ENCODE measurements around the gene NINJ1. TPM values are rescaled to one million over a fixed set of nuclear protein-coding genes. Genes with fewer than 3 reads are reported as not detected.
"Not testable (repeated sequence)": the region's sequence is repeated elsewhere in the genome, so short reads cannot be mapped to it uniquely, and the experiment has no call there.

The NINJ1 gene
- total RNA-seq, 2 donors from 2014 or later, result 81.0 to 84.8 TPM

GRCh38 chr9:93107151-93107824 is 26.8 kb downstream of the NINJ1 start:
- peak in 1 of 2 donors; percentile 52 for DNase-seq (ENCODE audit: low spot score in 2 of 2)
- peaks cover 27 to 56% of the 10 kb centered on the region in 2 donors for H3K36me3 Mint-ChIP-seq
- no peak for ATAC-seq
- H3K27ac Mint-ChIP-seq, result peak overlapping the region; percentile 36 to 58
- H3K9me3 Mint-ChIP-seq, result peaks cover 4 to 17% of the 10 kb centered on the region in 2 donors

DNA sequence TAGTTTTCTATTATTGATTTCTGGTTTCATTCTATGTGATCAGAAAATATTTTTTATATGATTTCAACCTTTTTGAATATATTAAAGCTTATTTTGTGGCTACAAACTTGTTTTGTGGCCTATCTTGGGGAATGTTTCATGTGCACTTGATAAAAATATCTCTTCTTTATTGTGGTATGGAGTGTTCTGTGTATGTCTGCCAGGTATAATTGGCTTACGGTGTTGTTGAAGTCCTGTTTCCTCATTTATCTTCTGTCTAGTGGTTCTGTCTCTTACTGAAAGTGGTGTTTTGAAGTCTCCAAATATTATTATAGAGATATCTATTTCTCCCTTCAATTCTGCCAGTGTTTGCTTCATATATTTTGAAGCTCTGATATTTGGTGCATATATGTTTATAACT is 28.4 kb downstream of the NINJ1 start:
- Mint-ChIP-seq H3K36me3 (peaks cover 26 to 64% of the 10 kb centered on the region in 2 donors), H3K27ac (peak overlapping the region in 1 of 2 donors; percentile 72), H3K9me3 (peaks cover 4 to 20% of the 10 kb centered on the region in 2 donors)
- DNase-seq (ENCODE audit: low spot score in 2 of 2) (no peak), ATAC-seq (no peak)

DNA sequence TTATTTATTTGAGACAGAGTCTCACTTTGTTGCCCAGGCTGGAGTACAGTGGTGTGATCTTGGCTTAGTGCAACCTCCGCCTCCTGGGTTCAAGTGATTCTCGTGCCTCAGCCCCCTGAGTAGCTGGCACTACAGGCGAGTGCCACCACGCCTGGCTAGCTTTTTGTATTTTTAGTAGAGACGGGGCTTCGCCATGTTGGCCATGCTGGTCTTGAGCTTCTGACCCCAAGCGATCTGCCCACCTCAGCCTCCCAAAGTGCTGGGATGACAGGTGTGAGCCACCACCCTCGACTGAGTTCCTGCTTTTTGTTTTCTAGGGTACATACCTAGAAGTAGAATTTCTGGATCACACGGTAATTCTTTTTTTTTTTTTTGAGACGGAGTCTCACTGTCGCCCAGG is 33.0 kb downstream of the NINJ1 start:
- H3K27ac Mint-ChIP-seq; ATAC-seq; DNase-seq (ENCODE audit: low spot score in 2 of 2): not testable (repeated sequence)
- Mint-ChIP-seq H3K36me3 (peaks cover 30 to 55% of the 10 kb centered on the region in 2 donors), H3K9me3 (peaks cover 4 to 24% of the 10 kb centered on the region in 2 donors)

- peaks cover 30 to 48% of the 10 kb centered on the region in 2 donors for H3K36me3 Mint-ChIP-seq
- DNase-seq (ENCODE audit: low spot score in 2 of 2) (no peak), ATAC-seq (no peak)
- H3K27ac Mint-ChIP-seq, result no peak overlapping the region
- H3K9me3 Mint-ChIP-seq, result peaks cover 4 to 17% of the 10 kb centered on the region in 2 donors
These were observed 33.8 kb downstream of the NINJ1 start for GRCh38 chr9:93100276-93100636.

- DNase-seq (ENCODE audit: low spot score in 2 of 2), result peak in 1 of 2 donors; percentile 49
- ATAC-seq, result no peak
- Mint-ChIP-seq H3K36me3 (peaks cover 25 to 43% of the 10 kb centered on the region in 2 donors), H3K9me3 (peaks cover 4 to 13% of the 10 kb centered on the region in 2 donors), H3K27ac (no peak overlapping the region)
These were observed 34.3 kb downstream of the NINJ1 start for GRCh38 chr9:93099551-93100275.

DNA sequence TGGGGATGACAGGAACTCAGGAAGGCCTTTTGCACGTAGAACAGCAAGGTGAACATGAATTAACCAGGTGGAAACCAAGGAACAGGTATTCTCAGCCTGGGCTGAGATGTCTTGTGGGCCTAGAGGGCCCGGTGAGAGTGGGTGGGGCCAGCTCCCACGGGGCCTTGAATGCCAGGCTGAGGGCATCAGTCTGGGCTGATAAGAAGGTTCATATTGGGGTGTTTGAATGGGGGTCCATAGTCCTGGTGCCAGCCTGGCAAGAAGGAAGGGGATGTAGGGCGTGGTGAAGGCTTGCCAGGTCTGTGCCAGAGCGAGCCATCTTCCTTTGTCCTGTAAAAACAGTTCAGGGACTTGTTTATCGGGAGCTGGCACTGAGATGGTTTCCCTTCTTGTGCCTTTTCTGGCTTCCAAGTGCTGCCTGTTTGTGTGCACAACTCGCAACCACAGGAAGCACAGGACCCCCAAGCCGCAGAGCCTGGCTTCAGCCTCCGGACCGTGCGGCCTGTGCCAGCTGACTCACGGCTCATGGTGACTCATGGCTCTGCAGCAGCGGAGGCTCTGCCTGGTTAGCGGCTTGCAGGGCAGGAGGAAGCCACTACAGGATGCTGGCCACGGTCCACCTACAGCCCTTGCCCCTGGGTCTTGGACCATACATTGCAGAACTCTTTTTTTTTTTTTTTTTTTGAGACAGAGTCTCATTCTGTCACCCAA is 35.7 kb downstream of the NINJ1 start:
- Mint-ChIP-seq H3K27ac (peak overlapping the region; percentile 85 to 89), H3K9me3 (peaks cover under 1 to 11% of the 10 kb centered on the region in 2 donors), H3K36me3 (peaks cover 15 to 34% of the 10 kb centered on the region in 2 donors)
- peak; percentile 10 to 53 for ATAC-seq
- DNase-seq (ENCODE audit: low spot score in 2 of 2), result peak; percentile 61 to 88

DNA sequence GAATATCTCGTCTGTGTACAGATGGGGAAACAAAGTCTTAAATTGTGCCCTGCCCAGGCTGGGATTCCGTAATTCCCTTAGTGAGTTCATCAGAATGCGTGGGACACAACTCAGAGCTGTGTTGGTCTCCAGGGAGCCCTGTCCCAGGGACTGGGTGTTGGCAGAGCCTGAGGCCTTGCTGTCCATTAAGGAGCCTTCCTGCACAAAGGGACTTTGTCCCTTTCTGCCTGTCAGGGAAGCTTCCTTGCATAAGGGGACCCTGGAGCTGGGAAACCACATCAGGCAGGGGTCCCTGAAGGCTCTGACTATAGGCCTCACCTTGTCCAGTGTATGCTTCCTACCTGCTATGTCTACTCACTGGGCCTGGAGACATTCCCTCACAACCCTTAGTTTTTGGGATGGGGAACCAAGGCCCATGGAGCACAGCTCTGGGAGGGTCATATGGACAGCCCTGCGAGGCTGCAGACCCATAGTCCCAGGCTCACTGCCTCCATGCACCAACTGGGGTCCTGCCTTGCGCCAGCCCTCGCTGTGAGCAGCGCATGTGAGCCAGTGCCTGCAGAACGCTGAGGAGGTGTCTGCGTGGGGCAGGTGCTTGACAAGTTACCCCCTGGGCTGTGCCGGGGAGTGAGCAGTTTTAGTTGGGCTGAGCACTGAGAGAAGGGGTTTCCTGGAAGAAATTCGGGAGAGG is 36.4 kb downstream of the NINJ1 start:
- Mint-ChIP-seq H3K9me3 (peaks cover 0 to 16% of the 10 kb centered on the region in 2 donors), H3K27ac (peak overlapping the region; percentile 85 to 89), H3K36me3 (peaks cover 13 to 34% of the 10 kb centered on the region in 2 donors)
- ATAC-seq, result no peak
- DNase-seq (ENCODE audit: low spot score in 2 of 2), result peak in 1 of 2 donors; percentile 56

GRCh38 chr9:93096811-93097382 is 37.2 kb downstream of the NINJ1 start:
- peak overlapping the region; percentile 87 to 89 for H3K27ac Mint-ChIP-seq
- ATAC-seq, result no peak

GRCh38 chr9:93096131-93096802 is 37.8 kb downstream of the NINJ1 start, which contains the start of gene CARD19:
TSS of gene CARD19 (plus strand) at chr9:93096217. CDS start at chr9:93096346, 129 bp downstream.
- peak within 1 kb of the TSS; percentile 89 to 98 for H3K27ac Mint-ChIP-seq
- peak in 1 of 2 donors; percentile 56 for DNase-seq (ENCODE audit: low spot score in 2 of 2)
- H3K36me3 Mint-ChIP-seq, result peaks cover 20 to 35% of the 10 kb centered on the region in 2 donors
- H3K9me3 Mint-ChIP-seq, result peaks cover 0 to 24% of the 10 kb centered on the region in 2 donors
- peak; percentile 10 for ATAC-seq

More at GRCh38 chr9:93096811-93097382, 37.2 kb downstream of the NINJ1 start:
- Mint-ChIP-seq H3K36me3 (peaks cover 18 to 34% of the 10 kb centered on the region in 2 donors), H3K9me3 (peaks cover 0 to 21% of the 10 kb centered on the region in 2 donors)
- peak in 1 of 2 donors; percentile 62 for DNase-seq (ENCODE audit: low spot score in 2 of 2)

DNA sequence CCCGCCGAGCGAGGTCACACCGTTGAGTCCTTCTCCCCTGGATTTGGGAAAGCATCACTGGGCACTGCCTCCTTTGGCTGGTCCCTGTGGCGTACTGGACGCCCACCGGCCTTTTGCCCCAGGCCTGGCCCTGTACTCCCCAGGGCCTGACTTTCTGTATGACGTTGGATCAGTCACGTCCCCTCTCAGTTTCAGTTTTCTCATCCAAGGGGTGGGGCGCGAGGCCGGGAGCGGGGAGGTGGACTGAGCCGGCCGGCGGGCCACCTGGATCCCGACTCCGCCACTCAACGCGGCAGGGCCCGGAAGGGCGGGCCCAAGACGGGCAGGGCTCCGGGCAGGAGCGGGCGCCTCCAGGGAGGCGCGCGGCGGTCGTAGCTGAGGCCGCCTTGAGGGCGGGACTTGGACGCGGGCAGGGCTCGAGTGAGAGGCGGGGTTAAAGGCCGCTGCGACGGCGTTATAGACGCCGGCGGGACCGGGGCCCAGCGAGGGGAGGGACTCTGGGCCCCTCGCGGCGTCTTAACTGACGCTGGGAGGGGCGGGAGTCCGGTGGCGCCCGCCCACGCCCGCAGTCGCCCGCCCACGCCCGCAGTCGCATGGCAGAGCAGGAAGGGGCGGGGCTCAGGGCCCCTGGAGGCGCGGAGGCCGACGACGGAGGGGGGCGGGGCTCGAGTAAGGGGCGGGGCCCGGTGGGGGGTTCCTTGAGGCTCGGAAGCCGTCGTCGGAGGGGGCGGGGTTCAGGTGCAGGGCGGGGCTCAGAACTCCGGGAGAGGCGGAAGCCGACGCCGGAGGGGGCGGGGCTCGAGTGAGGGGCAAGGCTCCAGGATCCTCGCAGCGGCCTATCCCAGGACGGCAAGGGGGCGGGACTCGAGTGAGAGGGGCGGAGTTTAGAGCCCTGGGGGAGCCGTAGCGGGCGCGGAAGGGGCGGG is 38.6 kb downstream of the NINJ1 start:
- DNase-seq (ENCODE audit: low spot score in 2 of 2), result peak; percentile 100
- peak; percentile 61 to 81 for ATAC-seq
- peak overlapping the region; percentile 89 to 98 for H3K27ac Mint-ChIP-seq
- peaks cover 0 to 25% of the 10 kb centered on the region in 2 donors for H3K9me3 Mint-ChIP-seq
- peaks cover 19 to 35% of the 10 kb centered on the region in 2 donors for H3K36me3 Mint-ChIP-seq

GRCh38 chr9:93094658-93095204 is 39.3 kb downstream of the NINJ1 start:
- peaks cover 0 to 31% of the 10 kb centered on the region in 2 donors for H3K9me3 Mint-ChIP-seq
- H3K27ac Mint-ChIP-seq, result peak overlapping the region; percentile 89 to 98
- ATAC-seq, result no peak
- H3K36me3 Mint-ChIP-seq, result peaks cover 17 to 40% of the 10 kb centered on the region in 2 donors
- DNase-seq (ENCODE audit: low spot score in 2 of 2), result peak in 1 of 2 donors; percentile 62

- peaks cover 0 to 33% of the 10 kb centered on the region in 2 donors for H3K9me3 Mint-ChIP-seq
These were observed 40.0 kb downstream of the NINJ1 start for GRCh38 chr9:93093877-93094657.

DNA sequence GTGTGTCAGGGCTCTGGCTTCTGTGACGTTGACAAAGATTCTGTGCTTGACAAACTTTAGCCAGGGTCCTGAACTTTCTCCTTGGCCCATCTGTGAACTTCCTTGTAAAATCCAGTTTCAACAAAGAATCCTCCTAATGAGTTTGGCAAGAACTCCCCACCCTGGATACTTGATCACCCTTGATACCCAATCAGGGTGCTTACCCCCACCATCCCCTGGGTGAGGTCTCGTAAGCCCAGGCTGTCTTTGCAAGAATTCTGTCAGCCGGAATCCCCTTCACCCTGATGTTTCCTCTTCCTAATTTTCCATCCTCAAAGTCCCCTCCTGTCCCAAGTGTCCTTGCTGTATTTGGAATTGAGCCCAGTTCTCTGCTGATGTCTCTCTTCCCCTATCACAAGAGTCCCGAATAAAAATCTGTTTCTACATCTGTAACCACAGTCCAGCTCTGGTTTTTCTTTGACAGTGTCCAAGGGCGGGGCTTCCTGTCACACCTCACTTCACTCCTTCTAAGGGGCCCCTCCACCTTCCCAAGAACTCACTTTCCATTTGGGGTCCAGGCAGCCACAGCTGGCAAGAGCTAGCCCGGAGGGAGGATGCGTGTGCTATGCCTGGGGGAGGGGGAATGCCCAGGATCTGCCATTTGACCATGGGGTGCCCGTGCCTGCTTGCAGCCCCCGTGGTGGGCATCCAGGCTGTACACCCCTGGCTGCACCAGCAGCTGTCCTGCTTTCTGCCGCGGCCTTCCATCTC is 40.7 kb downstream of the NINJ1 start:
- Mint-ChIP-seq H3K36me3 (peaks cover 17 to 55% of the 10 kb centered on the region in 2 donors), H3K9me3 (peaks cover 0 to 37% of the 10 kb centered on the region in 2 donors), H3K27ac (peak overlapping the region; percentile 89 to 90)
- ATAC-seq (no peak), DNase-seq (ENCODE audit: low spot score in 2 of 2) (peak in 1 of 2 donors; percentile 53)

More at GRCh38 chr9:93093877-93094657, 40.0 kb downstream of the NINJ1 start:
- Mint-ChIP-seq H3K36me3 (peaks cover 17 to 47% of the 10 kb centered on the region in 2 donors), H3K27ac (peak overlapping the region; percentile 89 to 98)
- DNase-seq (ENCODE audit: low spot score in 2 of 2) (peak in 1 of 2 donors; percentile 57), ATAC-seq (no peak)

All from activated naive CD4-positive, alpha-beta T cell treated with anti-CD3 and anti-CD28 coated beads, Interleukin-2, amount 50 U/mL, for 72 hours (primary cell).